T-helper 1 cell treated with Interleukin-12 subunit alpha and Interleukin-12 subunit beta and Interleukin-4 antibody, amounts not matched to agents 30 μg/mL and 1 μg/mL, for 36 hours (primary cell): Measurements from ENCODE around the gene RASSF5.

ENCODE experiments used
- H3K27ac Mint-ChIP-seq: one replicate; pipeline ENCODE4 v1.8.0; 2021; ENCODE audit warnings: mild to moderate bottlenecking, mixed read lengths
- H3K27me3 Mint-ChIP-seq: one replicate; pipeline ENCODE4 v1.8.0; 2021; ENCODE audit warnings: low read depth, mixed read lengths
- H3K36me3 Mint-ChIP-seq: one replicate; pipeline ENCODE4 v1.8.0; 2021; ENCODE audit warnings: low read depth, mixed read lengths
- H3K4me1 Mint-ChIP-seq: one replicate; pipeline ENCODE4 v1.8.0; 2021; ENCODE audit warnings: low read depth, mixed read lengths
- H3K4me3 Mint-ChIP-seq: one replicate; pipeline ENCODE4 v1.8.0; 2021; ENCODE audit warnings: mild to moderate bottlenecking, moderate library complexity, mixed read lengths
- H3K9me3 Mint-ChIP-seq: one replicate; pipeline ENCODE4 v1.8.0; 2021; ENCODE audit warnings: mixed read lengths

Gene RASSF5

GRCh38 chr1:206511362-206512057 lies 4.2 kb downstream of the RASSF5 start:
- H3K4me1 Mint-ChIP-seq, result peaks cover 25% of the 10 kb centered on the region
- no peak overlapping the region for H3K4me3 Mint-ChIP-seq
- no peaks in the 10 kb centered on the region for H3K9me3 Mint-ChIP-seq
- peaks cover 22% of the 10 kb centered on the region for H3K27me3 Mint-ChIP-seq
- peaks cover 13% of the 10 kb centered on the region for H3K36me3 Mint-ChIP-seq
- no peak overlapping the region for H3K27ac Mint-ChIP-seq

- Mint-ChIP-seq H3K27ac (no peak overlapping the region), H3K4me3 (no peak overlapping the region), H3K36me3 (peaks cover 13% of the 10 kb centered on the region), H3K27me3 (peaks cover 22% of the 10 kb centered on the region), H3K9me3 (no peaks in the 10 kb centered on the region), H3K4me1 (peaks cover 24% of the 10 kb centered on the region)
These were observed 4.9 kb downstream of the RASSF5 start for GRCh38 chr1:206512058-206512850.

- peaks cover 13% of the 10 kb centered on the region for H3K36me3 Mint-ChIP-seq
- H3K27me3 Mint-ChIP-seq, result peaks cover 22% of the 10 kb centered on the region
- no peak overlapping the region for H3K27ac Mint-ChIP-seq
- peaks cover 24% of the 10 kb centered on the region for H3K4me1 Mint-ChIP-seq
- H3K9me3 Mint-ChIP-seq, result no peaks in the 10 kb centered on the region
- H3K4me3 Mint-ChIP-seq, result no peak overlapping the region
These were observed 5.5 kb downstream of the RASSF5 start for GRCh38 chr1:206512851-206513180.

GRCh38 chr1:206513312-206514111 lies 6.2 kb downstream of the RASSF5 start:
- Mint-ChIP-seq H3K27me3 (peaks cover 15% of the 10 kb centered on the region), H3K27ac (no peak overlapping the region), H3K9me3 (no peaks in the 10 kb centered on the region), H3K4me1 (peaks cover 21% of the 10 kb centered on the region), H3K4me3 (no peak overlapping the region), H3K36me3 (peaks cover 13% of the 10 kb centered on the region)

DNA sequence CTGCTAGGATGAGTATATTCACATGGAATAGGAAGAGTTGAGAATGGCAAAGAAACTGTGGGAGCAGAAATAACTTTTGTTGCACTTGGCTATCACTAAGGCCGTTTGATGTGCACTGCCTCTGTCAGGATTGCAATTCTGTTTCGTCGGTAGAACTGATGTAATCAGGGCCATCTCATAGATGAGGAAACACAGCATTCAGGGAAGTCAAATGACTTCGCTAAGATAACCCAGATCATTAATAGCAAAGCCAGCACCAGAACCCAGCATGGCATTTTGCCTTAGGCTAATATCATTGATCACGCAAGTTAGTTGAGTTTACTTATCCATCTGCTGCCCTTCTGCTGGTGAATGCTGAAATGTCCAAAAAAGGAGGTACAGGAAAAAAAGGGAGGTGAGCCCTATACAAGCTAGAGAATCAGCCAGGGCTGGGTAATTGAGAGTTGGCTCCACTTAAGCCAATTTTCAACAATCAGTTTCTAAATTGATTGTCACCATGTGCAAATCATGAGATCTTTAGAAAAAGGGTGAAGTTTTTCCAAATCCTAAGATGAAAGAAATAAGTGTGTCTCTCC lies 7.6 kb downstream of the RASSF5 start:
- H3K27ac Mint-ChIP-seq, result no peak overlapping the region
- peaks cover 1% of the 10 kb centered on the region for H3K27me3 Mint-ChIP-seq
- H3K4me1 Mint-ChIP-seq, result peaks cover 10% of the 10 kb centered on the region
- no peak overlapping the region for H3K4me3 Mint-ChIP-seq
- no peaks in the 10 kb centered on the region for H3K9me3 Mint-ChIP-seq
- H3K36me3 Mint-ChIP-seq, result peaks cover 10% of the 10 kb centered on the region

- Mint-ChIP-seq H3K36me3 (peaks cover 10% of the 10 kb centered on the region), H3K27me3 (no peaks in the 10 kb centered on the region), H3K4me3 (no peak overlapping the region), H3K27ac (no peak overlapping the region), H3K4me1 (peaks cover 10% of the 10 kb centered on the region), H3K9me3 (no peaks in the 10 kb centered on the region)
These were observed 9.3 kb downstream of the RASSF5 start for GRCh38 chr1:206516728-206516990.

DNA sequence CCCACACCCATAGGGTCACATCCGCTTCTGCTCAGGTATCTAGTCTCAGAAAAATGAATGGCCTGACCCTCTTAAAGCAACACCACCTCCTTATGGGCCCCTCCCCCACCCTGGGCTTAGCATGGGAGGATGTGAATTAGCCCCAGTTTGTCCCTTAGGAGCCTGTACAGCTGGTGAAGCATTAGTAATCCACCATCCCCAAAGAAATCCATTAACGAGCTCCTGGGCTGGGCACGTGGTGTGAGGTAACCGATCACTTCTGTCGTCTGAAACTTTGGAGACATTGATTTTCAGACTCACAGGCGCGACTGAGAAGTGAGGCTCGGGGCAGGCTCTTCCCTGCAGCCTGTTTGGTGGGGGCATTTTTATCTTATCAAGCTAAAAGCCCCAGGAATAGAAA lies 10.5 kb downstream of the RASSF5 start:
- no peaks in the 10 kb centered on the region for H3K27me3 Mint-ChIP-seq
- H3K36me3 Mint-ChIP-seq, result peaks cover 10% of the 10 kb centered on the region
- no peaks in the 10 kb centered on the region for H3K9me3 Mint-ChIP-seq
- H3K27ac Mint-ChIP-seq, result no peak overlapping the region
- H3K4me1 Mint-ChIP-seq, result peaks cover 10% of the 10 kb centered on the region
- H3K4me3 Mint-ChIP-seq, result no peak overlapping the region

- Mint-ChIP-seq H3K27me3 (no peaks in the 10 kb centered on the region), H3K36me3 (peaks cover 10% of the 10 kb centered on the region), H3K27ac (no peak overlapping the region), H3K4me1 (peaks cover 10% of the 10 kb centered on the region), H3K4me3 (no peak overlapping the region), H3K9me3 (no peaks in the 10 kb centered on the region)
These were observed 10.9 kb downstream of the RASSF5 start for GRCh38 chr1:206518206-206518605.

DNA sequence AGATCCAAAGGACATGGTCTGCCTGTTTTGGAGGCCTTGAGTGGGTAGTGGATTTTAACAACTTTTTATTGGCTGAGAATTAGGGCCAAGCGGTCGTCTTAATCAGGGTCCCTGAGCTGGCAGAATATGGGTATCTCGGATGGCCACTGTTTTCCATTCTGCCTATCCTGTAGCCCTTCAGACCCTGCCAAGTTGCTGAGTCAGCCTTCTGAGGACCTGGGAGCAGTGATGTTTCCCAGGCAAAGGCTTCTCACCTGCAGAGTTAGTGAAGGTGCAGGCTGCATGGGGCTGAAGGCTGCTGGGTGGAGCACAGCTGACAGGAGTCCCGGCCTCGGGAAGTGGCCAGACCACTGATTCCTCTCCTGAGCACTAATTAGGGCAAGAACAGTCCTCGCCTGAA lies 11.4 kb downstream of the RASSF5 start:
- H3K36me3 Mint-ChIP-seq, result peaks cover 10% of the 10 kb centered on the region
- H3K27me3 Mint-ChIP-seq, result no peaks in the 10 kb centered on the region
- peaks cover 10% of the 10 kb centered on the region for H3K4me1 Mint-ChIP-seq
- no peak overlapping the region for H3K27ac Mint-ChIP-seq
- H3K9me3 Mint-ChIP-seq, result no peaks in the 10 kb centered on the region
- H3K4me3 Mint-ChIP-seq, result no peak overlapping the region

DNA sequence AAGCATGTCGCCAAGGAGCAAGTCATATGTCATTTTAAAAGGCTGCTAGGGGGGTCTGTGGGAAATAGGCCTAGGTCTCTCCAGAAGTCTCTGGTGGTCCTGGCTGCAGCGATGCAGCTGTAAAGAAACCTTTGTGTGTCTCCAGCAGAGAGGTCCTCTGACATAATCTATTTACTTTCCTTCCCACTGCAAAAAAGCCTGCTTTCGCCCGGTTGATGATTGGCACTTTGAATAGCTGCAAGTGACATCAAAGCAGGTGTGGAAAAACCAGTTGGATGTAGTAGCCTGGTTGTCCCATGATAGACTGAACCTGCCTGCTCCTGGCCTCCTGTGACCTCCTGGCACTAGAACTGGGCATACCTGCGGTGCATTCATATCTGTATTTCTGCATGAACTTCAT lies 13.8 kb downstream of the RASSF5 start:
- no peaks in the 10 kb centered on the region for H3K36me3 Mint-ChIP-seq
- H3K27me3 Mint-ChIP-seq, result no peaks in the 10 kb centered on the region
- no peak overlapping the region for H3K4me3 Mint-ChIP-seq
- H3K4me1 Mint-ChIP-seq, result peaks cover 7% of the 10 kb centered on the region
- no peak overlapping the region for H3K27ac Mint-ChIP-seq
- no peaks in the 10 kb centered on the region for H3K9me3 Mint-ChIP-seq

GRCh38 chr1:206521694-206522402 lies 14.5 kb downstream of the RASSF5 start:
- Mint-ChIP-seq H3K4me3 (no peak overlapping the region), H3K27me3 (no peaks in the 10 kb centered on the region), H3K27ac (no peak overlapping the region), H3K36me3 (no peaks in the 10 kb centered on the region), H3K9me3 (no peaks in the 10 kb centered on the region), H3K4me1 (peaks cover 4% of the 10 kb centered on the region)

- H3K27ac Mint-ChIP-seq, result no peak overlapping the region
- no peak overlapping the region for H3K4me3 Mint-ChIP-seq
- no peaks in the 10 kb centered on the region for H3K9me3 Mint-ChIP-seq
- no peaks in the 10 kb centered on the region for H3K36me3 Mint-ChIP-seq
- peaks cover 4% of the 10 kb centered on the region for H3K4me1 Mint-ChIP-seq
- H3K27me3 Mint-ChIP-seq, result no peaks in the 10 kb centered on the region
These were observed 17.5 kb downstream of the RASSF5 start for GRCh38 chr1:206524739-206525364.

- Mint-ChIP-seq H3K9me3 (no peaks in the 10 kb centered on the region), H3K27me3 (no peaks in the 10 kb centered on the region), H3K27ac (no peak overlapping the region), H3K4me1 (peaks cover 4% of the 10 kb centered on the region), H3K4me3 (no peak overlapping the region), H3K36me3 (no peaks in the 10 kb centered on the region)
These were observed 19.0 kb downstream of the RASSF5 start for GRCh38 chr1:206526064-206526911.
